Measurements from ENCODE around the gene MAZ. TPM values are rescaled to one million over a fixed set of nuclear protein-coding genes. Genes with fewer than 3 reads are reported as not detected.

The MAZ gene
- total and polyA plus RNA-seq, 2 of the 13 experiments (the other 11 are each of a cell fraction or from before 2014, with no cell fraction given) = 203 to 277 TPM

- TF ChIP-seq, protein P1, sequence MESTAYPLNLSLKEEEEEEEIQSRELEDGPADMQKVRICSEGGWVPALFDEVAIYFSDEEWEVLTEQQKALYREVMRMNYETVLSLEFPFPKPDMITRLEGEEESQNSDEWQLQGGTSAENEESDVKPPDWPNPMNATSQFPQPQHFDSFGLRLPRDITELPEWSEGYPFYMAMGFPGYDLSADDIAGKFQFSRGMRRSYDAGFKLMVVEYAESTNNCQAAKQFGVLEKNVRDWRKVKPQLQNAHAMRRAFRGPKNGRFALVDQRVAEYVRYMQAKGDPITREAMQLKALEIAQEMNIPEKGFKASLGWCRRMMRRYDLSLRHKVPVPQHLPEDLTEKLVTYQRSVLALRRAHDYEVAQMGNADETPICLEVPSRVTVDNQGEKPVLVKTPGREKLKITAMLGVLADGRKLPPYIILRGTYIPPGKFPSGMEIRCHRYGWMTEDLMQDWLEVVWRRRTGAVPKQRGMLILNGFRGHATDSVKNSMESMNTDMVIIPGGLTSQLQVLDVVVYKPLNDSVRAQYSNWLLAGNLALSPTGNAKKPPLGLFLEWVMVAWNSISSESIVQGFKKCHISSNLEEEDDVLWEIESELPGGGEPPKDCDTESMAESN (CRISPR knock-in tag; conservative IDR thresholded peaks at IDR 0.05) = 0 out of 2 replicates have a peak, but pooled peaks have one; percentile 37
- TF ChIP-seq HNF1B (CRISPR knock-in tag; IDR thresholded peaks at IDR 0.05) (0 out of 2 replicates have a peak, but pooled peaks have one; percentile 39), ZMYM2 (CRISPR knock-in tag; IDR thresholded peaks at IDR 0.05) (0 out of 2 replicates have a peak, but pooled peaks have one; percentile 11), HNF4G (IDR thresholded peaks at IDR 0.05; ENCODE audit: borderline replicate concordance, low read depth, low read length) (peak; percentile 76), HNF4G (CRISPR knock-in tag; IDR thresholded peaks at IDR 0.05; ENCODE audit: borderline replicate concordance, low read depth) (no peak), ZNF230 (CRISPR knock-in tag; IDR thresholded peaks at IDR 0.05) (0 out of 2 replicates have a peak, but pooled peaks have one; percentile 25), PHF8 (CRISPR knock-in tag; IDR thresholded peaks at IDR 0.05) (0 out of 2 replicates have a peak, but pooled peaks have one; percentile 9), ZNF543 (CRISPR knock-in tag; IDR thresholded peaks at IDR 0.05) (0 out of 2 replicates have a peak, but pooled peaks have one; percentile 40), HOXA7 (CRISPR knock-in tag; IDR thresholded peaks at IDR 0.05) (no peak), RXRA (CRISPR knock-in tag; IDR thresholded peaks at IDR 0.05) (no peak), HOXA3 (CRISPR knock-in tag; IDR thresholded peaks at IDR 0.05) (peak; percentile 11; the same call in 1 of the 2 replicates), MIXL1 (CRISPR knock-in tag; IDR thresholded peaks at IDR 0.05) (no peak), HOXA5 (CRISPR knock-in tag; IDR thresholded peaks at IDR 0.05) (no peak), HNF4A (CRISPR knock-in tag; IDR thresholded peaks at IDR 0.05) (peak; percentile 69), ZNF710 (CRISPR knock-in tag; IDR thresholded peaks at IDR 0.05; ENCODE audit: borderline replicate concordance) (peak; percentile 81; the same call in 1 of the 2 replicates), ZNF350 (CRISPR knock-in tag; IDR thresholded peaks at IDR 0.05; ENCODE audit: borderline replicate concordance, low read depth) (peak; percentile 57; the same call in 1 of the 2 replicates), SNAI1 (CRISPR knock-in tag; IDR thresholded peaks at IDR 0.05; ENCODE audit: borderline replicate concordance) (0 out of 2 replicates have a peak, but pooled peaks have one; percentile 48), SAP130 (CRISPR knock-in tag; IDR thresholded peaks at IDR 0.05; ENCODE audit: low read depth) (0 out of 2 replicates have a peak, but pooled peaks have one; percentile 19), XRCC5 (optimal IDR thresholded peaks at IDR 0.05; ENCODE audit: low read length) (peak; percentile 41), ZNF501 (CRISPR knock-in tag; IDR thresholded peaks at IDR 0.05) (0 out of 2 replicates have a peak, but pooled peaks have one; percentile 41), ATF7-NPFF (CRISPR knock-in tag; IDR thresholded peaks at IDR 0.05; ENCODE audit: low read depth) (no peak), ZNF124 (CRISPR knock-in tag; IDR thresholded peaks at IDR 0.05) (no peak), ZNF747 (CRISPR knock-in tag; IDR thresholded peaks at IDR 0.05; ENCODE audit: borderline replicate concordance) (no peak), PRMT3 (CRISPR knock-in tag; IDR thresholded peaks at IDR 0.05; ENCODE audit: borderline replicate concordance, low read depth) (no peak), CBX1 (IDR thresholded peaks at IDR 0.05; ENCODE audit: low read depth) (no peak), ZNF263 (CRISPR knock-in tag; IDR thresholded peaks at IDR 0.05) (peak; percentile 86)
Measured at GRCh38 chr16:29760567-29761279, 45.6 kb upstream of the MAZ start (continued).

All from HepG2 (cell line).